Smooth muscle cell (in vitro differentiated cells): ENCODE results near the gene WDTC1. TPM values are rescaled to one million over a fixed set of nuclear protein-coding genes. Genes with fewer than 3 reads are reported as not detected.
A peak's percentile ranks its signal among the peaks of the same experiment; 100 is the strongest.

Source experiments
- DNase-seq: peaks from one replicate; lab custom pipeline; 2025; ENCODE audit not compliant: unreplicated experiment; lab: John Stamatoyannopoulos, UW
- H2AFZ ChIP-seq: fragments of 200-600 bp; sonication (generic); 2 replicates; pipeline ENCODE4 v1.6.0; 2016; ENCODE audit warnings: antibody characterized with exemption, low read depth, mild to moderate bottlenecking
- H3F3A ChIP-seq: fragments of 200-600 bp; sonication (generic); 2 replicates; pipeline ENCODE4 v1.6.0; 2017; ENCODE audit warnings: antibody characterized with exemption, low read depth
- H3K27ac ChIP-seq: fragments of 200-600 bp; sonication (generic); 2 replicates; pipeline ENCODE4 v1.5.1; 2016; ENCODE audit warnings: low read depth, mild to moderate bottlenecking
- H3K27me3 ChIP-seq: fragments of 200-600 bp; sonication (generic); 2 replicates; pipeline ENCODE4 v1.6.1; 2016; ENCODE audit warnings: low read depth, mild to moderate bottlenecking
- H3K36me3 ChIP-seq: fragments of 200-600 bp; sonication (generic); 2 replicates; pipeline ENCODE4 v1.5.1; 2016; ENCODE audit warnings: low read depth
- H3K4me1 ChIP-seq: fragments of 200-600 bp; sonication (generic); 2 replicates; pipeline ENCODE4 v1.5.1; 2016; ENCODE audit warnings: low read depth
- H3K4me2 ChIP-seq: fragments of 200-600 bp; sonication (generic); 2 replicates; pipeline ENCODE4 v1.6.0; 2016; ENCODE audit warnings: mild to moderate bottlenecking
- H3K4me3 ChIP-seq: fragments of 200-600 bp; sonication (generic); 2 replicates; pipeline ENCODE4 v1.5.1; 2016; ENCODE audit warnings: mild to moderate bottlenecking
- H3K79me2 ChIP-seq: fragments of 200-600 bp; sonication (generic); 2 replicates; pipeline ENCODE4 v1.6.0; 2016; ENCODE audit warnings: low read depth, mild to moderate bottlenecking
- H3K9ac ChIP-seq: fragments of 200-600 bp; sonication (generic); 2 replicates; pipeline ENCODE4 v1.6.0; 2016; ENCODE audit warnings: low read depth
- H3K9me3 ChIP-seq: fragments of 200-600 bp; sonication (generic); replicated peaks from 2 replicates; pipeline ENCODE4 v1.5.1; 2016; ENCODE audit warnings: low read depth
- H4K20me1 ChIP-seq: fragments of 200-600 bp; sonication (generic); 2 replicates; pipeline ENCODE4 v1.6.0; 2016; ENCODE audit warnings: low read depth
- WGBS: methylation state at CpG from one replicate; pipeline ENCODE4 v1.1.7; 2016; ENCODE audit warnings: low lambda C conversion rate; 5-methylcytosine and 5-hydroxymethylcytosine counted together
- polyA plus RNA-seq: library from polyadenylated mRNA; unstranded; fragments of >200 nt; fragmentation: Nextera tagmentation; extraction: Ambion mirVana; gene quantifications from 2 replicates; pipeline ENCODE4 v1.2.1, GENCODE V29; 2016
- total RNA-seq: library from RNA; depleted of rRNA; stranded (reverse); fragments of >200 nt; gene quantifications from 2 replicates; pipeline ENCODE4 v1.2.3, GENCODE V29; 2014
- TF ChIP-seq, protein P1 (sequence below): fragments of 200-600 bp; sonication (generic); IDR thresholded peaks from 2 replicates; pipeline ENCODE4 v1.5.1; 2017; ENCODE audit warnings: borderline replicate concordance, mild to moderate bottlenecking, antibody characterized with exemption; ENCODE audit not compliant: insufficient read depth, poor library complexity, severe bottlenecking

The WDTC1 gene
- total and polyA plus RNA-seq, 2 experiments from 2014 or later: 5.4 to 10.3 TPM

DNA sequence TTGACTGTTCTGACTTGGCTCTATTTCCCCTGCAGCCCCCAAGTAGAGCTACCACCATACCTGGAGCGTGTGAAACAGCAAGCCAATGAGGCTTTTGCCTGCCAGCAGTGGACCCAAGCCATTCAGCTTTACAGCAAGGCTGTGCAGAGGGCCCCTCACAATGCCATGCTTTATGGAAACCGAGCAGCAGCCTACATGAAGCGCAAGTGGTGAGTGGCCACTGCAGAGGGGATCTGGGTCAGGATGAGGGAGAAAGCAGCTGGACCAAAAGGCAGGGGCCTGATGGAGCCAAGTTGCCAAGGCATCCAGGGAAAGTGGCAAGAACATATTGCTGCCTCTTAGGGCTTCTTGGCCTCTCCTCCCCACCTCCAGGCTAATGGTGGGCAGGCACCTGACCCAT is 63.5 kb downstream of the WDTC1 start:
- Histone ChIP-seq H3K4me3 (no peak overlapping the region), H3K27ac (peak overlapping the region; percentile 97), H3K79me2 (no peaks in the 10 kb centered on the region), H2AFZ (no peak overlapping the region), H3K27me3 (no peaks in the 10 kb centered on the region), H3K4me2 (no peak overlapping the region), H3F3A (peaks cover 5% of the 10 kb centered on the region), H4K20me1 (no peaks in the 10 kb centered on the region), H3K36me3 (no peaks in the 10 kb centered on the region), H3K4me1 (peaks cover 24% of the 10 kb centered on the region), H3K9me3 (no peaks in the 10 kb centered on the region), H3K9ac (no peak overlapping the region)
- TF ChIP-seq, protein P1, sequence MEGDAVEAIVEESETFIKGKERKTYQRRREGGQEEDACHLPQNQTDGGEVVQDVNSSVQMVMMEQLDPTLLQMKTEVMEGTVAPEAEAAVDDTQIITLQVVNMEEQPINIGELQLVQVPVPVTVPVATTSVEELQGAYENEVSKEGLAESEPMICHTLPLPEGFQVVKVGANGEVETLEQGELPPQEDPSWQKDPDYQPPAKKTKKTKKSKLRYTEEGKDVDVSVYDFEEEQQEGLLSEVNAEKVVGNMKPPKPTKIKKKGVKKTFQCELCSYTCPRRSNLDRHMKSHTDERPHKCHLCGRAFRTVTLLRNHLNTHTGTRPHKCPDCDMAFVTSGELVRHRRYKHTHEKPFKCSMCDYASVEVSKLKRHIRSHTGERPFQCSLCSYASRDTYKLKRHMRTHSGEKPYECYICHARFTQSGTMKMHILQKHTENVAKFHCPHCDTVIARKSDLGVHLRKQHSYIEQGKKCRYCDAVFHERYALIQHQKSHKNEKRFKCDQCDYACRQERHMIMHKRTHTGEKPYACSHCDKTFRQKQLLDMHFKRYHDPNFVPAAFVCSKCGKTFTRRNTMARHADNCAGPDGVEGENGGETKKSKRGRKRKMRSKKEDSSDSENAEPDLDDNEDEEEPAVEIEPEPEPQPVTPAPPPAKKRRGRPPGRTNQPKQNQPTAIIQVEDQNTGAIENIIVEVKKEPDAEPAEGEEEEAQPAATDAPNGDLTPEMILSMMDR: no peak
- 98% methylated on average over 3 of the region's 3 CpGs for WGBS
- no peak for DNase-seq

- peak overlapping the region; percentile 77 for H3K4me2 ChIP-seq
These were observed 64.4 kb downstream of the WDTC1 start for GRCh38 chr1:27298632-27299384.

DNA sequence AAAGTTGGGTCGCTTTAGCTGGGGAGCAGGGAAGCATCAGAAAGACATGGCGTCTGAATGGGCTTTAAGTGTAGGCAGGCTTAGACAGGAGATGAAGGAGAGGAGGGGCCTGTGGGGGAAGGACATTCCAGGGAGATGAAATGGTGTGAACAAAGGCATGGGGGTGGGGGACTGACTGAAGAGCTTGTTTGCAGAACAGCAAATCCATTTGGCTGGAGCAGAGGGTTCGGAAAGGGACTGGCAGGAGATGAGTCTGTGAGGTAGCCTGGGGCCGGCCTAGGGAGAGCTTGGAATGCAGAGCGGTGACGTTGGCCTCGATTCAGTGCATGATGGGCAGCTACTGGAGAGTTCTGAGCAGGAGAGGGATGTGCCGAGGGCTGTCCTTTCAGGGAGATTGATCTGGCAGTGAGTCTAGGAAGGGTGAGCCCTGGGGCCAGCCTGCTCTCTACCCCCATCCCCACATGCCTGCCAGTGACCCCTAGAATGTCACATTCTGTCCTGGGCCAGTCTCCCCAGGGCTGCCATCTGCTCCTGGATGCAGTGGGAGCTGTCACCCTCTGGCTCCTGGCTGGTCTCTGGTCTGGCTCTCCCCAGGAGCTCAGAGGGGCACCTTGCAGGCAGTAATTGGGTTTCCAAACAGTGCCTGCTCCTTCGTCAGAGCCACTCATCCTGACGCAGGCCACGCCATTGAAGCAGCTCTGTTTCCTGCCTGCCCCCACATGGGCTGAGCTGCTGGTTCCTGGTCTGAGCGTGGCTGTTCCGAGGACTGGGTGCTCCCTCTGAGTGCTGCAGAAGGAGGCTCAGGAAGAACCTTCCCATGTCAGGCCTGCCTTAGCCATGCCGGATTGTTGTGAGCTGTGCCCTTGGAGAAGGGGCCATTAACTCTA is 65.2 kb downstream of the WDTC1 start:
- Histone ChIP-seq H3K9ac (peak overlapping the region; percentile 71), H3K36me3 (no peaks in the 10 kb centered on the region), H3K27me3 (no peaks in the 10 kb centered on the region), H3K4me1 (peaks cover 24% of the 10 kb centered on the region), H3K4me3 (no peak overlapping the region), H3K27ac (peak overlapping the region; percentile 97), H2AFZ (peak overlapping the region; percentile 31), H3K4me2 (peak overlapping the region; percentile 77), H3F3A (peaks cover 5% of the 10 kb centered on the region), H4K20me1 (no peaks in the 10 kb centered on the region), H3K9me3 (no peaks in the 10 kb centered on the region), H3K79me2 (no peaks in the 10 kb centered on the region)
- TF ChIP-seq, protein P1: no peak
- peak; percentile 55 for DNase-seq
- WGBS: 14% methylated on average over 14 of the region's 14 CpGs

More at GRCh38 chr1:27298632-27299384, 64.4 kb downstream of the WDTC1 start:
- Histone ChIP-seq H3K4me1 (peaks cover 24% of the 10 kb centered on the region), H4K20me1 (no peaks in the 10 kb centered on the region), H3K4me3 (no peak overlapping the region), H3K27me3 (no peaks in the 10 kb centered on the region), H3K9me3 (no peaks in the 10 kb centered on the region), H3F3A (peaks cover 5% of the 10 kb centered on the region), H3K79me2 (no peaks in the 10 kb centered on the region), H3K27ac (peak overlapping the region; percentile 97), H2AFZ (peak overlapping the region; percentile 31), H3K9ac (peak overlapping the region; percentile 66), H3K36me3 (no peaks in the 10 kb centered on the region)
- 79% methylated on average over 8 of the region's 8 CpGs for WGBS
- DNase-seq: no peak
- TF ChIP-seq, protein P1: no peak
